EH (cell line): ENCODE measurements around the gene ITGA1.
A peak's percentile ranks its signal among the peaks of the same experiment; 100 is the strongest.
"Not testable (repeated sequence)": the region's sequence is repeated elsewhere in the genome, so short reads cannot be mapped to it uniquely, and the experiment has no call there.

ENCODE experiments used
- DNase-seq: peaks from one replicate; pipeline ENCODE4 v3.0.0-alpha.2; 2015; ENCODE audit warnings: low read depth

The ITGA1 gene

DNA sequence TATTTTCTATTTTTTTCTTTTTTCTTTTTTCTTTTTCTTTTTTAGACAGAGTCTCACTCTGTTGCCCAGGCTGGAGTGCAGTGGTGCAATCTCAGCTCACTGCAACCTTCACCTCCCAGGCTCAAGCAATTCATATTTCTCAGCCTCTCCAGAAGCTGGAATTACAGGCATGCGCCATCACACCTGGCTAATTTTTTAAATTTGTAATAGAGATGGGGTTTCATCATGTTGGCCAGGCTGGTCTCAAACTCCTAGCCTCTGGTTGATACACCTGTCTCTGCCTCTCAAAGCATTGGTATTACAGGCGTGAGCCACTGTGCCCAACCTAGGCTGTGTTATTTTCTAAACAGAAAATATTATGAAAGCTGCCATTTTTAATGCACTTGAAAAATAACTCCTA, 78.3 kb downstream of the ITGA1 start:
- not testable (repeated sequence) for DNase-seq

DNA sequence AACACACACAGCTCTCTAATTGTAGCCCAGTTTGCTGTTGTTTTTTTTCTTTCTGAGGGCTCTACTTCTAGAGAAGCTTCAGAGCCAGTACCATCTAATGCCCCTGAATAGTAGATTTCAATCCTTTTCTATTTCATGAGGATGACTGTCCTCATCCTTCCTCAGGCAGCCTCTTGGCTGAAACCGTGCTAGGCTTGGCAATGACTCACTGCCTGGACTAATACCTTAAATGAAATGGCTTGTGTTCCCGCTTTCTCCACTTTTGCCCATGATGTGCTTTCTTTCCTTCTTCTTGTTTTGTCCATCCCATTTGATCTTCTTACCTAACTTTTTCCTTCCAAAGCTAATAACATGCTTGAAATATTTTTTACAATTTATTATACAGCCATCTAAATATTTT, 80.1 kb downstream of the ITGA1 start:
- peak; percentile 61 for DNase-seq

DNA sequence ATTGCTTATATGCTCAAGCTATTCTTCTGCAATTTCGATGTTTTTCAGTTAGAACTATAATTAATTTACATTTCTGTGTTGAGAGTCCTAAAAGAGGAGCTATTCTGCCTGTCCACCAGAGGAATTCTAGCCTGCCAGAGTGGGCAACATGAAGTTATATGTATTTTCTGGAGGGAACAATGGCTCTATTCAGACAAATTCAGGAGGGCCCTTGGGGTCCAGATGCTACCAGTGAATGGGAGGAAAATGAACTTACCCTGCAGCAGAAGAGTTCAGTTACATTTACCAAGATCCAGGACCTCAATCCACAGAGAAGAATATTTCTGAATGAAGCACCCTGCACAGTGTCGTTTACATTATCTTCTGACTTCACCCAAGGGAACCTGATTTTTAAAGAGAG, 80.7 kb downstream of the ITGA1 start:
- no peak for DNase-seq

DNA sequence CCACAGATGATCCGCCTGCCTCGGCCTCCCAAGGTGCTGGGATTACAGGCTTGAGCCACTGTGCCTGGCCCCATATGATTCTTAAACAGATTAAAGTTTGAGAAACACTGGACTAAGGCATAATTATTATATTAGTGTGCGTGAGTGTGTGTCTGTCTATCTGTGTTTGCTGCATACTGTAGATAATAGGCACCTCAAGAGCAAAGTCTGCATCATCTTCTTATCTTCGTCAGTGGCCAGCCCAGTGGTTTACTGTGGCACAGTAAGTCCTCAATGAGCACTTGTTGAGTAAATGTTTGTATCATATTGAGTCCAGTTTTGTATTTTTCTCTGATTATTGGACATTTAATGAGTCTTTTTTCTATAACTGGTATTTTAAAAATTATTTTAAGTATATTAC, 81.7 kb downstream of the ITGA1 start:
- no peak for DNase-seq

GRCh38 chr5:52870448-52870847, 82.7 kb downstream of the ITGA1 start:
- DNase-seq = peak; percentile 59

GRCh38 chr5:52875827-52876226, 88.1 kb downstream of the ITGA1 start:
- no peak for DNase-seq

DNA sequence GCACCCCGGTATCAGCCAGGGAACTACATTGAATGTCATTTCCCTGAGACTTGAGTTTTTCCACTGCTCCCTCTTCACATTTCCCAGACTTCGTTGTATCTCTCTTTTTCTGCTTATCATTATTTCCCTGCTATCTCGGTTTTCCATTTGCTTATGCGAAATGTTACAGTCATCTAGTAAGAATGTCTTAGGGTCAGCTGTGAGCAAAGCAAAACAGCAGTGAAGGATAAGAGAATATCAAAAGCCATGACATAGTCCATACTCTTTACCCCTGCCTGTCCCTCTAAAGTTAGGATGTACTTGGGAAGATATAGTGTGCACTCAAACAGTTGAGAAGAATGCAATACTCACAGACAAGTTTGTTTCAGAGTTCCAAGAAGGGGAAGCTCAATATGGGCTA, 88.7 kb downstream of the ITGA1 start:
- no peak for DNase-seq

- peak; percentile 85 for DNase-seq
Observed at GRCh38 chr5:52878656-52879055, 90.9 kb downstream of the ITGA1 start.

DNA sequence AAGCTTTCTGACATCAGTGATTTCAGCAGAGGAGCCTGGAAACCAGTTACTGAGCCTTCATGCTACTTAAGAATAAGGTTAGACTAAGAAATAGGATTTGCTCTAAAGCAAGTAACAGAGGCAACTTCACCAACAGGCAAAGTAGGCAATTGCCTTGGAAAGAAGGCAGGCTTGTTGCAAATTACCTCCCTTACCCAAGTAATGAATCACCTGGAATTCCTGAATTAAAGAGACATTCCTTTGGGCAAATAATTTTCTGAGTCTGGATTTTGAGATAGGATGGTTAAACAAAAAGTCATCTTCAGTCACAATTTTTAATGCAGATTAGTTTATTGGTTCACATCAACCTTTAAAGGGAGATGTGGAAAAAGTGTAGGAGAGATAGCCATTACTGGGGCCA, 92.8 kb downstream of the ITGA1 start:
- DNase-seq = no peak

DNA sequence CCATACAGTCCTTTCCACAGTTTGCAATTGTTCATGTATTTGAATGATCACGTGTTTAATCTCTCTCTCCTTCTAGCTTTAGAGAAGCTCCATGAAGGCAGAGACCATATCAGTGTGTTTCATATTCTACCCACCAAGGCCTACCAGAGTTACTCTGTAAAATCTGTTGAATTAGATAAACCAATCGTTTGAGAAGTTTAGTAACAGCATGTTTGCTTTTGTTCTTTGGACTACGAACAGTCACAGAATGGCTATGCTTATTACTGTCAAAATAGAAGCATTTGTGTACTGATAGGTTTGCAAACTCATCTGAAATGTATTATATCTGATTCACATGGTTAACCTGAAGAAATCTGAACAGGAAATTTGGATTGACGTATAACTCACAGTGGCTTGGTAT, 93.8 kb downstream of the ITGA1 start:
- no peak for DNase-seq

- DNase-seq = no peak
Observed at GRCh38 chr5:52883110-52883509, 95.4 kb downstream of the ITGA1 start.

- no peak for DNase-seq
Observed at GRCh38 chr5:52884453-52884852, 96.7 kb downstream of the ITGA1 start.

DNA sequence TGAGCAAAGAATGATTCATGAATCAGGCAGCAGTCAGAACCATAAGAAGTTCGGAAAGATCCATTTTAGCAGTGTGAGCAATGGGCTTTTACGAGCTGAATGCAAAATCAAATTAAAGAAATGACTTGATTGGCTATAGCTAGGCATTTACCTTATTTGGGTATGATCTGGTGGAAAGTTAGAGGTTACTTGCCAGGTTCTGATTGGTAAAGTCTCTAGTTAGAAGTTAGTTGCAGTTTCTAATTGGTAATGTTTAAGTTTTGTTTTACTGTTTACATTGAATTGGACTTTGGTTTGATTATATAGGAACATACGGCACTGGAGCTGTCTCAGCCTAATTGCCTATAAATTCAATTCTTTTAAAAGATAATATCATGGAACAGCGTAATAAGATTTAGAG, 97.9 kb downstream of the ITGA1 start:
- peak; percentile 34 for DNase-seq

- DNase-seq = no peak
Observed at GRCh38 chr5:52886206-52886605, 98.5 kb downstream of the ITGA1 start.

DNA sequence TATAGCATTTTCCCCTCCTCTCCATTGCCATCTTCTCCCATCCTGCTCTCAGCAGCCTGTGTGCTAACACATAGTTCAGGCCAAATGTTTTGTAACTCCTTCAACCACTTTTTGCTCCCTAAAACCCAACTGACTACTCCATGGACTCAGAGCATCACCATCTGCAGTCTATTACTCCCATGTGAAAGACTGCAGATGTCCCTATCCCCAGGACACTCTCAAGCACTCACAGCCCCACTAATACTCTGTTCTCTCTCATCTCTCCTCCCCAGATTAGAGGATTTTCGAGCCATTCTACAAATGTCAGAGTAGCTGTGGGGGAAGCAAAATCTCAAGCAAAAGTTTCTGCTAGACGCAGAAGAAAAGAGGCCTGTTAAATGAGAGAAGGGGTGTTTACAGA, 99.3 kb downstream of the ITGA1 start:
- no peak for DNase-seq

DNA sequence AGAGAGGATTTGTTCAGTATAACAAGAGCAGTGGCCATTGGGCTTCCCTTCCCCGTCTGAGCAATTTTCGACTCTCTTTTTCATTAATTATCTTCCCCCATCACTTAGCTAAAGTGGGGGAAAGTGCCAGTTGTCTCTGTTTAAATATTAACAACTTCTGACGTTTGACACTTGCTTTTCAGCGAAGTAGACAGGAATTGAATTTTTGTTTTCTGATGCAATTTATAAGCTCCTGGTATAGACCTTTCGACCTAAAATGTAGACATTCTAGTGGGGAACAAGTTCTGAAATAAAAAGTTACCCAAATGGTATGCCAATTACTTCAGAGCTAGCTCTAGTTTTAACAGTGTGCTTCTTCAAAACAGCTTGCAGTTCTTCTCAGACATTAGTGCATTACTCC, 100.6 kb downstream of the ITGA1 start:
- no peak for DNase-seq

DNA sequence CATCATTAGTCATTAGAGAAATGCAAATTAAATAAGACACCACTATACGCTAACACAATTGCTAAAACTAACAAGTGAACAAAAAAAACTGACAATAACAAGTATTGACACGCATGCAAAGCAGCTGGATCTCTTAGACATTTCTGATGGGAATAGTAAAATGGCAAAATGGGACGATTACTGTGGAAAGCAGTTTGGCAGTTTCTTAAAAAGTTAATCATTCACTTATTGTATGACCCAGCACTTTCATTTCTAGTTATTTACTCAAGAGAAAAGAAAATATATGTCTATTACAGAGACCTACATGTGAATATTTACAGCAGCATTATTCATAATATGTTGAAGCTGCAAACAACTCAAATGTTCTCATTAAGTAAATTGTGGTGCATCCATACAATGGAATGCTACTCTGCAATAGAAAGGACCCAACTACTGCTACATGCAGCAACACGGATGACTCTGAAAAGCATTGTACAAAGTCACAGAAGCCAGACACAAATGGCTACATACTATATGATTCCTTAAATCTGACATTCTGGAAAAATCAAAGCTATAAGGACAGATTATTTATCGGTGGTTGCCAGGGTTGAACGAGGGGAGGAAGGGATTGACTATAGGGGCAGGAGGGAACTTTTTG, 104.6 kb downstream of the ITGA1 start:
- DNase-seq = no peak

DNA sequence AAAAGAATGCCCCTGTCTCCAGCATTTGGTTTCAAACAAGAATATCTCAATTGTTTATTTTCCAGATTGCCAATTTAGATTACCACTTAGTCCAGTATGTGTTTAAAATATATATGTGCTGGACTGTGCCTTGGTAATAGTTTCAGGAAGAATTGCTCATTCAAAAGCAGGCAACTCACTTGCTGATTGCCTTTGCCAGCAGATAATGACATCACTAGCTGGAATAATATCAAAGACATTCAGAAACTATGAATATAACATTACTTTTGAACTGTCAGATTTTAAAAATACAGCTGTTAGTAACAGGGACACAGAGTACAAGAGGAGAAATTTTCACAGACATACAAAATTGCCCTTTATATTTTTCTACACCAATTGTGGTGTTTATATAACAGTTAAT, 105.4 kb downstream of the ITGA1 start:
- DNase-seq = peak; percentile 72

GRCh38 chr5:52893863-52894262, 106.1 kb downstream of the ITGA1 start:
- no peak for DNase-seq

DNA sequence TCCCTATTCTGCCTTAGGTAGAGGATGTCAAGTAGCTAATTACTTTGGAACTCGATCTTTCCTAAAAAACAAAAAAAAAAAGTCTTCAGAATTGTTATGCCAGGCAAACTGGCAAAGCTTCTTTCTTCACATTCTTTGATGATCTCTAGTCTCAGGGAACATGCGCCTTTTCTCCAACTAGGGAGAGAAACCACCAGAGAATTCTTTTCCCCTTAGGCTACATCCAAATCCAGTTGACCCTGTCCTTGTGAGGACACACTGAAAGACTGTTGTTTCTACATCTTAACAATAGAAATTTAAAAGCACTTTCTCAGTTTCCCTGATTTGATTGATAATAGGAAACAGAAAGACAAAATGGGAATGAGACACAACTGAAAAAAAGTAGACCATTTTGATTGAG, 106.7 kb downstream of the ITGA1 start:
- DNase-seq = peak; percentile 35

- DNase-seq = no peak
Observed at GRCh38 chr5:52895075-52895474, 107.4 kb downstream of the ITGA1 start.

DNA sequence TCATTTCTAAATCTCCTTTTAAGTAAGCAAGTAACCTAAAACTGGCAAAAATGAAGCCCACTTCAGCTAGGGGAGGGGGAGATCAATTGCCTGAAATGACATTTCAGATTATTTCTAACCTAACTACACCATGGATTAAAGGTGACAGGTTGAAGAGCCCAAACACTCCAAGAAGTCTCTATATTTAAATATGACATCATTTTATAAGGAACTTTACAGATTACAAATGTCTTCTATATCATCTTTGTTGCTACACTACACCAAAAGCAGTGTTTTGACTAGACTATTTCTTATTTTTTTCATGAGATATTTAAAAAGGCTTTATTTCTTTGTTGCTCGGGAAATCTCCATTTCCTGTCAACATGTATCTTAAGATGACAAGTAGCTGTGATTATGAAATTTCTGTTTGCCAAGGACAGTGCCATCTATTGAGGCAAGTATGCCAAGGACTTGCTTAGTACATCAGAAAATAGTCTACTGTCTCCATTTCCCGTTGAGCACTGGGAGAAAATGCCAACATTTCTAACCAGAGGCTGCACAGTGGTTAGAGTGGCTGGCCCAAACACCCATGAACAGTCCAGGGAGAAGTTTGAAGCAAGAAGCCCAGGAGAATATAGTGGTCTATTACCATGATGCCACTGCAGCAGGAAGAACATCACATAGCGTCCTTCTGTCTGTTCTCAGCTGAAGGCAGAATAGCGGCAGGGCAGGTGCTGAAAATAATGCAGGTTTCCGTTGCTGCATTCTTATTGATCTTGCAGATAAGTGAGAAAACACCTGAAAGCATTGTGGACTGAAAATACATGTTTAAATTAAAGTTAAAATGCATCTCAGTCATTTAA, 108.1 kb downstream of the ITGA1 start:
- DNase-seq = no peak

- peak; percentile 87 for DNase-seq
Observed at GRCh38 chr5:52896534-52897237, 109.0 kb downstream of the ITGA1 start.
